ENCODE data around the gene AJUBA.

GRCh38 chr14:22952418-22952817, 29.9 kb downstream of the AJUBA start:
- TF ChIP-seq CTCF (IDR thresholded peaks at IDR 0.05; ENCODE audit: low read depth, low read length) (no peak), EZH2phosphoT487 (IDR thresholded peaks at IDR 0.05; ENCODE audit: low read depth) (no peak)
